ENCODE measurements around the gene SELENON.

GRCh38 chr1:25802915-25803314 is 2.9 kb downstream of the SELENON start:
- TF ChIP-seq POLR2AphosphoS5 (IDR thresholded peaks at IDR 0.05; ENCODE audit: low read depth, low read length): no peak
- TF ChIP-seq TAF1 (IDR thresholded peaks at IDR 0.05; ENCODE audit: borderline replicate concordance, low read depth, low read length): no peak

Measured in GM12892 (cell line).